DND-41 (cell line): ENCODE results near the gene CTNS.

Experiments used
- CTCF ChIP-seq: IDR thresholded peaks from 2 replicates; pipeline ENCODE4 v1.5.1; 2012; ENCODE audit warnings: borderline replicate concordance, low read length, moderate library complexity, mild to moderate bottlenecking; ENCODE audit not compliant: poor library complexity, severe bottlenecking; ENCODE audit errors: extremely low read depth
- EZH2 ChIP-seq: IDR thresholded peaks from 3 replicates; pipeline ENCODE4 v1.6.1; 2012; ENCODE audit warnings: borderline replicate concordance, low read depth, mild to moderate bottlenecking, moderate library complexity, low read length, inconsistent platforms; ENCODE audit not compliant: severe bottlenecking

- TF ChIP-seq EZH2 = no peak
- no peak for TF ChIP-seq CTCF
These were observed 51.5 kb downstream of the CTNS start for GRCh38 chr17:3688027-3688553.
